BE2C (cell line): ENCODE data around the gene TMEM161A.

ENCODE experiments used
- DNase-seq: peaks from one replicate; pipeline ENCODE4 v3.0.0-alpha.2; 2020
- H3K27me3 ChIP-seq: fragments of 250-450 bp; sonication (Bioruptor Pico); 2 replicates; pipeline ENCODE4 v1.5.1; 2020; ENCODE audit warnings: mild to moderate bottlenecking
- H3K36me3 ChIP-seq: fragments of 250-450 bp; sonication (Bioruptor Pico); 2 replicates; pipeline ENCODE4 v1.5.1; 2020; ENCODE audit warnings: mild to moderate bottlenecking
- H3K4me1 ChIP-seq: fragments of 250-450 bp; sonication (Bioruptor Pico); 2 replicates; pipeline ENCODE4 v1.5.1; 2020
- H3K4me3 ChIP-seq: 2 replicates; pipeline ENCODE4 v1.5.1; 2011; ENCODE audit warnings: low read depth, low read length
- H3K9me3 ChIP-seq: fragments of 250-450 bp; sonication (Bioruptor Pico); 2 replicates; pipeline ENCODE4 v1.5.1; 2020
- TF ChIP-seq, protein P1 (sequence below): IDR thresholded peaks from 2 replicates; pipeline ENCODE4 v1.5.1; 2012; ENCODE audit warnings: mild to moderate bottlenecking, low read depth, low read length

TMEM161A gene

DNA sequence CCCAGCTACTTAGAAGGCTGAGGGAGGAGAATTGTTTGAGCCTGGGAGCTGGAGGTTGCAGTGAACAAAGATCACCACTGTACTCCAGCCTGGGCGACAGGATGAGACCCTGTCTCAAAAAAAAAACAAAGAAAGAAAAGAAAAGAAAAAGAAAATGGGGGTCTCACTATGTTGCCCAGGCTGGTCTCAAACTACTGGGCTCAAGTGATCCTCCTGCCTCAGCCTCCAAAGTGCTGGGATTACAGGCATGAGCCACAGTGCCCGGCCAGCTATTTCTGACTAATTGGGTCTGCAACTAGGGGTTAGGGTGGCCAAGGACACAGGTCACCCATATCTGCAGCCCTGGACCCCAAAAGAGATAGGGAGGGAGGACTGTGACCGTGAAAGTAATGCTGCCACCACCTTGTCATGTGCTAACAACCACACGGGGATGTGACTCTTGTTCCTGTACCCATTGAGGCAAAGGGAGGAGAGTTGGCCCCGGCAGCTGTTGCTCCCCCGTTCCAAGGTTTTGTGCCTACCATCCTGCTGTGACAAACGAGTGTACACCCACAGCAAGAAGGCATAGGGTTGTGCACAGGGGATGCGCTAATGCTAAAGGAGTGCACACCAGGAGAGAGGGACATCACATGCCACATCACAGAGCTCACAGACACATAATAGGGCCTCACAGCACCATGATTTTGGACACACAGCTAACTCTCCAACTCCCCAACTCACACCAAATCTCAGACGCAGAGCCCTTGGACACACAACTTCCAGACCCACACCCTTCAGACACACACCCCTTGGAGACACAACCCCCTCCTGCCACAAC is 31.2 kb upstream of the TMEM161A start:
- no peaks in the 10 kb centered on the region for H3K27me3 ChIP-seq
- no peaks in the 10 kb centered on the region for H3K4me1 ChIP-seq
- H3K36me3 ChIP-seq = no peaks in the 10 kb centered on the region
- no peak overlapping the region for H3K4me3 ChIP-seq
- H3K9me3 ChIP-seq = no peaks in the 10 kb centered on the region
- TF ChIP-seq, protein P1, sequence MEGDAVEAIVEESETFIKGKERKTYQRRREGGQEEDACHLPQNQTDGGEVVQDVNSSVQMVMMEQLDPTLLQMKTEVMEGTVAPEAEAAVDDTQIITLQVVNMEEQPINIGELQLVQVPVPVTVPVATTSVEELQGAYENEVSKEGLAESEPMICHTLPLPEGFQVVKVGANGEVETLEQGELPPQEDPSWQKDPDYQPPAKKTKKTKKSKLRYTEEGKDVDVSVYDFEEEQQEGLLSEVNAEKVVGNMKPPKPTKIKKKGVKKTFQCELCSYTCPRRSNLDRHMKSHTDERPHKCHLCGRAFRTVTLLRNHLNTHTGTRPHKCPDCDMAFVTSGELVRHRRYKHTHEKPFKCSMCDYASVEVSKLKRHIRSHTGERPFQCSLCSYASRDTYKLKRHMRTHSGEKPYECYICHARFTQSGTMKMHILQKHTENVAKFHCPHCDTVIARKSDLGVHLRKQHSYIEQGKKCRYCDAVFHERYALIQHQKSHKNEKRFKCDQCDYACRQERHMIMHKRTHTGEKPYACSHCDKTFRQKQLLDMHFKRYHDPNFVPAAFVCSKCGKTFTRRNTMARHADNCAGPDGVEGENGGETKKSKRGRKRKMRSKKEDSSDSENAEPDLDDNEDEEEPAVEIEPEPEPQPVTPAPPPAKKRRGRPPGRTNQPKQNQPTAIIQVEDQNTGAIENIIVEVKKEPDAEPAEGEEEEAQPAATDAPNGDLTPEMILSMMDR = no peak
- DNase-seq = no peak

DNA sequence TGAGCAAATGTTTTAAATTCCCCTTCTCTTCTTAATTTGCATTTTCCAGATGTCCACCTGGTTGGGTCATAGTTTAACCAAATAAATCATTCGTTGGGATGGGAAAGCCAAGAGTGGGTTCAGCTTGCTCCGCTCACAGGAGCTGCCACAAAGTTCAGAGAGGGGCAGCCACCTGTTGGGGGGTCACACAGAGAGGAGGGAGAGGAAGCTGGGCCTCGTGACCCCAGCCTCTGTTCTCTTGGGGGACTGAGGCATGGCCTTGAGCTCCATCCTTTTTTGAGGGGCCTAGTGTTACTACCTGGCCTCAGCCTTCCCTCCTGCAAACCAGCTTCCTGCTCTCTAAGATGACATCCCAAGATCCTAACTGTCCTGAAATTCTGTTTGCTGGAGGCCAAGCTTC is 29.3 kb upstream of the TMEM161A start:
- DNase-seq = no peak
- TF ChIP-seq, protein P1 = no peak
- Histone ChIP-seq H3K9me3 (no peaks in the 10 kb centered on the region), H3K4me1 (no peaks in the 10 kb centered on the region), H3K27me3 (no peaks in the 10 kb centered on the region), H3K36me3 (no peaks in the 10 kb centered on the region), H3K4me3 (no peak overlapping the region)

DNA sequence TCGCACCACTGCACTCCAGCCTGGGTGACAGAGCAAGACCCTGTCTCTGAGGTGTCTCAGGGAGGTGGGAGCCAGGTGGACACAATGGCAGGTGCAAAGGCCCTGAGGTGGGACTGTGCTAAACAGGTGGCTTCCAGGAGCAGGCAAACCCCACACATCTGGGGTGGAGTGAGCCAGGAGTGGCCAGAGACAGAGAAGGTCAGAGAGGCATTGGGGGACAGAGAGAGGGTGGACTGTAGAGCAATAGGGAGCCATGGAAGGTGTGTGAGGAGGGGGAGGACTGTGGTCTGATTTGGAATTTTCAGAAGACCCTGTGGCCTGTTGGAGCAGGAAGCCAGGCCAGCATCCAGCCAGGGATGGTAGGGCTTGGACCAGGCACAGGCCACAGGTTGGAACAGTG is 27.1 kb upstream of the TMEM161A start:
- Histone ChIP-seq H3K36me3 (no peaks in the 10 kb centered on the region), H3K27me3 (no peaks in the 10 kb centered on the region), H3K4me3 (no peak overlapping the region), H3K4me1 (no peaks in the 10 kb centered on the region), H3K9me3 (no peaks in the 10 kb centered on the region)
- TF ChIP-seq, protein P1 = no peak
- DNase-seq = no peak

DNA sequence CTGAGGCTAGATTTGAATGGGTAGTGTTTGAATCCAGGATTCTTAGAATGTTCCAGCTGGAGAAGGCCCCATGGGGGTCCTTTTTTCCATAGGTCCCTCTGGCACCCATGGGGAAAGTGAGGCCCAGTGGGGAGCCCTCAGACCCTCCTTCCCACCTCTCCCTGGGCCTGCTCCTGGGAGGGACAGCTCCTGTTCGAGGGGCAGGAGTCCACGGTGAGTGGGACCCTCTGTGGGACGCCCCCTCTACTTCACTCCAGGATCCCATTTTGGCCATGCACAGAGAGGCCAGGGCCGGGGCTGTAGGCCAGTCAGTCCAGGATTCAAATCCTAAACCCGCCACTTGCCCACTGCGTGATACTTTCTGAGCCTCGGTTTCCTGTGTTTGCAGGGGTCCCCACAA is 24.2 kb upstream of the TMEM161A start:
- TF ChIP-seq, protein P1 = no peak
- Histone ChIP-seq H3K4me1 (no peaks in the 10 kb centered on the region), H3K27me3 (no peaks in the 10 kb centered on the region), H3K36me3 (no peaks in the 10 kb centered on the region), H3K4me3 (no peak overlapping the region), H3K9me3 (no peaks in the 10 kb centered on the region)
- no peak for DNase-seq

DNA sequence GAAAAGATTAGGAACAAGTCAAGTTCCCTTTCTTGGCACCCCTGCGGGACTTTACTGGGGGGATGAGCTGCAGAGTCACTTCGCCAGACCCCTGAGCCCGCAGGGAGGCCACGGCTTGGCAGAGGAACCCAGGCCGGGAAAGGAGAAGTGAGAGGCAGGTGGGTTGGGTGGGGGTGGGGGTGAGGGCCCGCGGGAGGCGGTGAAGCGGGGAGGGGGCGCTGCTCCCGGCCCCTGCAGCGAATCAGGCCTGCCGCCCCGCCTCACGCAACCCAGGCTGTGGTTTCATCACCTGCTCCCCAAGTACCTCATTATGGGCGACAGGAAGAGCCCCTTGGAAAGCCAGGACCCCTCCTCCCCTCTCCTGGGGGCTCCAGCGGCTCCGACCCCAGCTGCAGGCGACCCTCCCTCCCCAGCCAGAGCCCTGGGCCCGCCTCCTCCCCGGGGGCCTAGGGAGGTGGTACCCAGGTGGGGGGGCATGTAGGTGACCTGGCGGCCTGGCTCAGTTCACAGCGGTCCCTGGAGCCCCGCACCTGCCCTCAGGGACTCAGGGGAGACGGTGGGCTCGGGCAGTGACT is 22.3 kb upstream of the TMEM161A start:
- H3K36me3 ChIP-seq = no peaks in the 10 kb centered on the region
- no peaks in the 10 kb centered on the region for H3K9me3 ChIP-seq
- H3K4me1 ChIP-seq = no peaks in the 10 kb centered on the region
- no peak overlapping the region for H3K4me3 ChIP-seq
- TF ChIP-seq, protein P1 = no peak
- DNase-seq = no peak
- H3K27me3 ChIP-seq = no peaks in the 10 kb centered on the region

DNA sequence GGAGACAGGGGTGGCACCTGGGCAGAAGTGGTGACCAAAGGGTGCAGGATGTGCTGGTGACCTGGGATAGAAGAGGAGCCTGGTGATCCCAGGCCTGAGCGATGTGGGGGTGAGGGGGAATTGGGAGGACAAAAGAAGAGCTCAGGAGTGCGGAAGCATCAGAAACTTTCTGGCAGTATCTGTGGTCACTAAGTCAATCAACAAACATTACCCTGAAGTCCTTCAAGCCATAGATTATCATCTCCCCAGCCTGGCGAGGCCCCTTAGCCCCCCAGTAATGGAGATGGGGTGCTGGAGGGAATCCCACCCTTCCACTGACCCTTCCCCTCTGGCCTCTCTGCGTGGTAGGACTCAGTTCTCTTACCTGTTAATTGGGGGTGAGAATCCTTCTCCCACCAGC is 21.3 kb upstream of the TMEM161A start:
- TF ChIP-seq, protein P1 = no peak
- no peak for DNase-seq
- Histone ChIP-seq H3K4me3 (no peak overlapping the region), H3K9me3 (no peaks in the 10 kb centered on the region), H3K36me3 (no peaks in the 10 kb centered on the region), H3K27me3 (no peaks in the 10 kb centered on the region), H3K4me1 (no peaks in the 10 kb centered on the region)
